HL-60/S4 treated with phorbol 12-myristate 13-acetate at 8.2 ng/mL for 4 days and 3 days (cell line): ENCODE results near the gene PIP4K2A.

Source experiments
- in situ Hi-C: fragments of 300-500 bp; cut with MboI; formaldehyde crosslinking; loops from 2 replicates; pipeline ENCODE4 v1.15.0; 2022; ENCODE audit warnings: low sequenced_read_pairs

Gene PIP4K2A

GRCh38 chr10:22494007-22494406, 220.4 kb downstream of the PIP4K2A start:
- in situ Hi-C loops: no loop called here

- in situ Hi-C loops: no loop called here
These were observed 222.3 kb downstream of the PIP4K2A start for GRCh38 chr10:22491931-22492615.

GRCh38 chr10:22491480-22491879, 222.9 kb downstream of the PIP4K2A start:
- in situ Hi-C loops: no loop called here

- in situ Hi-C loops: no loop called here
These were observed 224.4 kb downstream of the PIP4K2A start for GRCh38 chr10:22489975-22490374.

GRCh38 chr10:22489467-22489866, 224.9 kb downstream of the PIP4K2A start:
- in situ Hi-C loops: no loop called here

- in situ Hi-C loops: no loop called here
These were observed 227.9 kb downstream of the PIP4K2A start for GRCh38 chr10:22486431-22486830.
